Adipocyte (in vitro differentiated cells): ENCODE data around the gene CENPH.
"Not testable (repeated sequence)": the region's sequence is repeated elsewhere in the genome, so short reads cannot be mapped to it uniquely, and the experiment has no call there.

Experiments used
- DNase-seq: peaks from one replicate; pipeline ENCODE4 v3.0.0-alpha.2; 2015; ENCODE audit warnings: low read depth
- H3K27me3 ChIP-seq: replicated peaks from 2 replicates; pipeline ENCODE4 v1.7.0; 2013; ENCODE audit warnings: mild to moderate bottlenecking, low read length, moderate library complexity; ENCODE audit not compliant: control insufficient read depth, insufficient read depth
- H3K36me3 ChIP-seq: 2 replicates; pipeline ENCODE4 v1.7.0; 2013; ENCODE audit warnings: low read length, mild to moderate bottlenecking, moderate library complexity; ENCODE audit not compliant: control insufficient read depth, insufficient read depth, severe bottlenecking
- H3K4me1 ChIP-seq: 2 replicates; pipeline ENCODE4 v1.7.0; 2013; ENCODE audit warnings: mild to moderate bottlenecking, low read length, moderate library complexity; ENCODE audit not compliant: control insufficient read depth, insufficient read depth
- H3K4me3 ChIP-seq: 2 replicates; pipeline ENCODE4 v1.7.0; 2013; ENCODE audit warnings: mild to moderate bottlenecking, low read length, moderate library complexity
- H3K9ac ChIP-seq: 2 replicates; pipeline ENCODE4 v1.7.0; 2013; ENCODE audit warnings: mild to moderate bottlenecking, low read length, moderate library complexity
- H3K9me3 ChIP-seq: 2 replicates; pipeline ENCODE4 v1.7.0; 2013; ENCODE audit warnings: mild to moderate bottlenecking, low read length, moderate library complexity; ENCODE audit not compliant: control insufficient read depth

The CENPH gene, protein sequence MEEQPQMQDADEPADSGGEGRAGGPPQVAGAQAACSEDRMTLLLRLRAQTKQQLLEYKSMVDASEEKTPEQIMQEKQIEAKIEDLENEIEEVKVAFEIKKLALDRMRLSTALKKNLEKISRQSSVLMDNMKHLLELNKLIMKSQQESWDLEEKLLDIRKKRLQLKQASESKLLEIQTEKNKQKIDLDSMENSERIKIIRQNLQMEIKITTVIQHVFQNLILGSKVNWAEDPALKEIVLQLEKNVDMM

DNA sequence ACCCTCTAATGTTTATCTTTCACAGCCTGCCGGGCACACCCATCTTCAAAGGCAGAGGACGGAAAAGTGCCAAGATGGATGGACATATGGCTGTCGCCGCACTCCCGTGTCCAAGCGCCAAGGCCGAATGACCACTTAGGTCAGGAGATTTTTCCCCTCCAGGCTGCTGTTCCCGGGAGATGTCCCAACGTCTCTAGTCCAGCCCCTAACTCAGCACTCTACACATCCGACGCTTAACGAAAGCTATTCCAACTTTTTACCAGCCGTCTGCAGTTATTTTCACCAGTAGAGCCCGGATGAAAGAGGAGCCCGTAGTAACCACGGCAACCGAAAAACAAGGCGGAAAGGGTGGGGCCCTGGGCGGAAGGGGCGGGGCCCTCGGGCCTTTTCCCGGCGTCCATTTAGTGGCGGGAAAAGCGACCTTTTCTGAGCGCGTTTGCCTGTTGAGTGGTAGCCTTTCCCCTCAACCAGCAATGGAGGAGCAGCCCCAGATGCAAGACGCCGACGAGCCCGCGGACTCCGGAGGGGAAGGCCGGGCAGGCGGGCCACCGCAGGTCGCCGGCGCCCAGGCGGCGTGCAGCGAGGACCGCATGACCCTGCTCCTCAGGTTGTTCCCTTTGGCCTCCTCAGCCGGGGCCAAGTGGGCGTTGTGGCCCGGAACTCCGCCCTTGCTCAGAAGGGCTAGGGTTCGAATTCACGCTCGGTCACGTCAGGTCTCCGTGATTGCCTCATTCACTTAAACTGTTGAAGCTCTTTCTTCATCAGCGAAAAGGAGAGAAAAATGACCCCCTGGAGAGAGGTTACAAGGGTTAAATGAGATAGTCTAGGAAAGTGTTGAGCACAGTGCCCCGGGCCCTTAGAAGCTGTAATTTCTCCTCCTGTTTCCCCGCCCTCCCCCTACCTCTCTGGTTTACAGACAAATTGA lies at the start of gene CENPH:
Gene CENPH (plus strand): TSS at position 422 of the 925 bp plus-strand sequence. CDS start 52 bp downstream, at position 474.
- peak within 1 kb of the TSS; percentile 92 for H3K9ac ChIP-seq
- H3K27me3 ChIP-seq = no peaks in the 10 kb centered on the region
- peak within 1 kb of the TSS; percentile 100 for H3K4me3 ChIP-seq
- H3K4me1 ChIP-seq = peaks cover 12% of the 10 kb centered on the region
- DNase-seq = peak; percentile 98
- no peaks in the 10 kb centered on the region for H3K9me3 ChIP-seq
- H3K36me3 ChIP-seq = no peaks in the 10 kb centered on the region

DNA sequence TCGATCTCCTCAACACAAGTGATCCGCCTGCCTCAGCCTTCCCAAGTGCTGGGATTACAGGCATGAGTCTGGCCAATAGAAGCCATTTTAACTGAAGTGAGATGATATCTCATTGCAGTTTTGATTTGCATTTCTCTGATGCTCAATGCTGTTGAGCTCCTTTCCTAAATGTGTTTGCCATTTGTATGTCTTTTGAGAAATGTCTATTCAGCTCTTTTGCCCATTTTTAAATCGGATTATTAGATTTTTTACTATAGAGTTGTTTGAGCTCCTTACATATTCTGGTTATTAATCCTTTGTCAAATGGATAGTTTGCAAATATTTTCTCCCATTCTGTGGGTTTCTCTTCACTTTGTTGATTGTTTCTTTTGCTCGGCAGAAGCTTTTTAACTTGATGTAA lies 49.1 kb upstream of the CENPH start:
- not testable (repeated sequence) for H3K36me3 ChIP-seq, DNase-seq, H3K9ac ChIP-seq, H3K27me3 ChIP-seq, H3K9me3 ChIP-seq, H3K4me3 ChIP-seq
- H3K4me1 ChIP-seq = peaks cover 16% of the 10 kb centered on the region

- no peaks in the 10 kb centered on the region for H3K36me3 ChIP-seq
- H3K9me3 ChIP-seq = peaks cover 8% of the 10 kb centered on the region
- no peak overlapping the region for H3K4me3 ChIP-seq
- no peak overlapping the region for H3K9ac ChIP-seq
- peaks cover 10% of the 10 kb centered on the region for H3K4me1 ChIP-seq
- no peaks in the 10 kb centered on the region for H3K27me3 ChIP-seq
- DNase-seq = no peak
Observed at GRCh38 chr5:69140827-69141226, 48.6 kb upstream of the CENPH start.

DNA sequence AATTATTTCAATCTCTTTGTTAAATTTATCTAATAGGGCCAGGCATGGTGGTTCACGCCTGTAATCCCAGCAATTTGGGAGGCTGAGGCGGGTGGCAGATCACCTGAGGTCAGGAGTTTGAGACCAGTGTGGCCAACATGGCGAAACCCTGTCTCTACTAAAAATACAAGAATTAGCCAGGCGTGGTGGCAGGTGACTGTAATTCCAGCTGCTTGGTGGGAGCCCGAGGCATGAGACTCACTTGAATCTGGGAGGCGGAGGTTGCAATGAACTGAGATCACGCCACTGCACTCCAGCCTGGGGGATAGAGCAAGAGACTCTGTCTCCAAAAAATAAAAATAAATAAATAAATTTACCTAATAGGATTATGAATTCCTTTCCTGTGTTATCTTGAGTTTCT lies 40.8 kb upstream of the CENPH start:
- H3K27me3 ChIP-seq, H3K9ac ChIP-seq, H3K4me3 ChIP-seq, H3K4me1 ChIP-seq, DNase-seq, H3K36me3 ChIP-seq, H3K9me3 ChIP-seq: not testable (repeated sequence)

- no peaks in the 10 kb centered on the region for H3K27me3 ChIP-seq
- H3K9me3 ChIP-seq = no peaks in the 10 kb centered on the region
- DNase-seq = no peak
- peaks cover 3% of the 10 kb centered on the region for H3K4me1 ChIP-seq
- no peaks in the 10 kb centered on the region for H3K36me3 ChIP-seq
- no peak overlapping the region for H3K4me3 ChIP-seq
- H3K9ac ChIP-seq = no peak overlapping the region
Observed at GRCh38 chr5:69148981-69149675, 40.3 kb upstream of the CENPH start.

DNA sequence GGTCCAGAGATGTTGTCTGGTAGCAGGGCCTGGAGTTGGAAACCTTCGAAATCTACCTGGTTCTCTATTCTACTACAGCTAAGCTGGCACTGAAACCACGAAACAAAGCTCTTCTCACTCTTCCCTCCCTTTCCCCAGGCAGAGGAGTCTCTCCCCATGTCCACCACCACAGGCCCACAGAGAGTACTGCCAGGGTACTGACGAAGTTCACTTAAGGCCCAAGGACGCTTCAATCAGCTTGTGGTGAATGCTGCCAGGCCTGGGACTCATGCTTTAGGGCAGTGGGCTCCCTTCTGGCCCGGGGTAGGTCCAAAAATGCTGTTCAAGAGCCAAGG lies 39.7 kb upstream of the CENPH start:
- Histone ChIP-seq H3K36me3 (no peaks in the 10 kb centered on the region), H3K27me3 (no peaks in the 10 kb centered on the region)

GRCh38 chr5:69152731-69153130 lies 36.7 kb upstream of the CENPH start:
- Histone ChIP-seq H3K4me3 (no peak overlapping the region), H3K36me3 (no peaks in the 10 kb centered on the region), H3K27me3 (no peaks in the 10 kb centered on the region), H3K4me1 (no peaks in the 10 kb centered on the region), H3K9me3 (no peaks in the 10 kb centered on the region), H3K9ac (no peak overlapping the region)
- DNase-seq = no peak

More for the DNA sequence above, 39.7 kb upstream of the CENPH start:
- DNase-seq = no peak
- no peak overlapping the region for H3K9ac ChIP-seq
- no peak overlapping the region for H3K4me3 ChIP-seq
- peaks cover 3% of the 10 kb centered on the region for H3K4me1 ChIP-seq
- H3K9me3 ChIP-seq = no peaks in the 10 kb centered on the region

GRCh38 chr5:69156456-69156855 lies 32.9 kb upstream of the CENPH start:
- H3K27me3 ChIP-seq = no peaks in the 10 kb centered on the region
- DNase-seq = no peak
- no peaks in the 10 kb centered on the region for H3K36me3 ChIP-seq
- no peak overlapping the region for H3K9ac ChIP-seq
- no peaks in the 10 kb centered on the region for H3K9me3 ChIP-seq
- H3K4me3 ChIP-seq = no peak overlapping the region
- H3K4me1 ChIP-seq = no peaks in the 10 kb centered on the region

DNA sequence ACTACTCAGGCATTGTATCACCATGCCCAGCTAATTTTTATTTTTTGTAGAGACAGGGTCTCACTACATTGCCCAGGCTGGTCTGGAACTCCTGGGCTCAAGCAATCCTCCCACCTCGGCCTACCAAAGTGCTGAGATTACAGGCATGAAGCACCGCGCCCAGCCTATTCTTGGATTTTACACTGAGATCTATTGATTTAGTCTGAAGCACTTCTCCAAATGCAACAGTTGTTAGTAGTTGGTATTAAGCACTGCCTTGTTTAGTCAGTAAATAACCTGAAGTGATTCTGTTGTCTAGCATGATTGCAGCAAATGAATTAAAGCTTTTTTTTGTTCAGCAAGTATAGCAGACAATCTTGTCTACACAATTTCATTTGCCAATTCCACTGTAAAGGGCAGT lies 31.3 kb upstream of the CENPH start:
- Histone ChIP-seq H3K9ac (no peak overlapping the region), H3K4me1 (no peaks in the 10 kb centered on the region), H3K4me3 (no peak overlapping the region), H3K36me3 (no peaks in the 10 kb centered on the region), H3K9me3 (no peaks in the 10 kb centered on the region), H3K27me3 (no peaks in the 10 kb centered on the region)
- no peak for DNase-seq

GRCh38 chr5:69160651-69161050 lies 28.7 kb upstream of the CENPH start:
- no peak overlapping the region for H3K4me3 ChIP-seq
- H3K9ac ChIP-seq = no peak overlapping the region
- H3K4me1 ChIP-seq = peaks cover under 1% of the 10 kb centered on the region
- H3K9me3 ChIP-seq = no peaks in the 10 kb centered on the region
- H3K36me3 ChIP-seq = no peaks in the 10 kb centered on the region
- H3K27me3 ChIP-seq = no peaks in the 10 kb centered on the region
- no peak for DNase-seq
